AG04449 (cell line): Measurements from ENCODE around the gene PLPP3.

ENCODE experiments used
- CTCF ChIA-PET: fragments of 350-600 bp; formaldehyde crosslinking; extraction: SDS; loops from one replicate; lab custom pipeline; 2021; ENCODE audit warnings: antibody characterized with exemption; lab: Yijun Ruan, JAX
- POLR2A ChIA-PET: fragments of 400-600, 350-600 bp; formaldehyde crosslinking; extraction: SDS; loops from one replicate; lab custom pipeline; 2020; ENCODE audit warnings: antibody characterized with exemption, inconsistent platforms; lab: Yijun Ruan, JAX
- DNase-seq: peaks from one replicate; pipeline ENCODE4 v3.0.0-alpha.2; 2010; ENCODE audit warnings: low read depth, low spot score
- H3K4me3 ChIP-seq: 2 replicates; pipeline ENCODE4 v1.5.1; 2011; ENCODE audit warnings: low read depth, mild to moderate bottlenecking, control low read depth, low read length
- TF ChIP-seq, protein P1 (sequence below): IDR thresholded peaks from one replicate; pipeline ENCODE4 v1.5.1; 2011; ENCODE audit warnings: mild to moderate bottlenecking, moderate library complexity, low read length, control low read depth, inconsistent platforms; ENCODE audit not compliant: insufficient read depth; ENCODE audit errors: missing control alignments

The PLPP3 gene

DNA sequence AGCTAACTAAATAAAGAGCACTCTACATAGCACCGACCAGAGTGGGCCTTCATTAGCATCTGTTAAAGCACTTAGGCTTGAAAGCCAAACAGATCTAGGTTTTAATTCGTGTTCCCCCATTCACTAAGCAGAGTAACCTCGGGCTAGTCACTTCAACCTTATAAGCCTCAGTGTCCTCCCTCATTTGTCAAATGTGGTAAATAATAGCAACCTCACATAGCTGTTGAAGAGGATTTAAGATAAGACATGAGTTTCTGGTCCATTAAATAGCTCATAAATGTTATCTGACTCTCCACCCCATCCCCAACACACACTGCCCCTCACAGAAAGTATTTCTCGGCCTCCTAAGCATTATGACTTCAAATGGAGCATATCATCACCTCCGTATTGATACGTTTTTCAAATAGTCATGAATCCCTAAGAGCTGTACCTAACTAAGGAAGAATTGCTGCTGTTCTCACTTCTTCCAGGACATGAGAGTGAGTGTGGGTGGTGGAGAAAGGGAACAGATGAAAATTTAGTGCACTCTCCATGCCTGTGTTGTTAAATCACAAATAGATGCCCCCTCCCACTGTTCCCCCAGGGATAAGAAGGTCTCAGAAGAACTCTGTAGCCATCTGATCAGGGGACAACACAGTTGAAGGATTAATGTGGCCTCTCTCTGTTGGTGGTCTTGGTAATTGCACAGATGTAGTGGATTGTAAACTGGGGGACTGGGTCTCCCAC is 47.6 kb downstream of the PLPP3 start:
- ChIA-PET CTCF (interaction anchor here (1.0 kb wide), 1 partner anchor 10 kb away, joined by 3 read pairs; no protein-coding TSS in a partner anchor), POLR2A (no interaction called here)
- no peak overlapping the region for H3K4me3 ChIP-seq
- DNase-seq: no peak
- TF ChIP-seq, protein P1, sequence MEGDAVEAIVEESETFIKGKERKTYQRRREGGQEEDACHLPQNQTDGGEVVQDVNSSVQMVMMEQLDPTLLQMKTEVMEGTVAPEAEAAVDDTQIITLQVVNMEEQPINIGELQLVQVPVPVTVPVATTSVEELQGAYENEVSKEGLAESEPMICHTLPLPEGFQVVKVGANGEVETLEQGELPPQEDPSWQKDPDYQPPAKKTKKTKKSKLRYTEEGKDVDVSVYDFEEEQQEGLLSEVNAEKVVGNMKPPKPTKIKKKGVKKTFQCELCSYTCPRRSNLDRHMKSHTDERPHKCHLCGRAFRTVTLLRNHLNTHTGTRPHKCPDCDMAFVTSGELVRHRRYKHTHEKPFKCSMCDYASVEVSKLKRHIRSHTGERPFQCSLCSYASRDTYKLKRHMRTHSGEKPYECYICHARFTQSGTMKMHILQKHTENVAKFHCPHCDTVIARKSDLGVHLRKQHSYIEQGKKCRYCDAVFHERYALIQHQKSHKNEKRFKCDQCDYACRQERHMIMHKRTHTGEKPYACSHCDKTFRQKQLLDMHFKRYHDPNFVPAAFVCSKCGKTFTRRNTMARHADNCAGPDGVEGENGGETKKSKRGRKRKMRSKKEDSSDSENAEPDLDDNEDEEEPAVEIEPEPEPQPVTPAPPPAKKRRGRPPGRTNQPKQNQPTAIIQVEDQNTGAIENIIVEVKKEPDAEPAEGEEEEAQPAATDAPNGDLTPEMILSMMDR: no peak

DNA sequence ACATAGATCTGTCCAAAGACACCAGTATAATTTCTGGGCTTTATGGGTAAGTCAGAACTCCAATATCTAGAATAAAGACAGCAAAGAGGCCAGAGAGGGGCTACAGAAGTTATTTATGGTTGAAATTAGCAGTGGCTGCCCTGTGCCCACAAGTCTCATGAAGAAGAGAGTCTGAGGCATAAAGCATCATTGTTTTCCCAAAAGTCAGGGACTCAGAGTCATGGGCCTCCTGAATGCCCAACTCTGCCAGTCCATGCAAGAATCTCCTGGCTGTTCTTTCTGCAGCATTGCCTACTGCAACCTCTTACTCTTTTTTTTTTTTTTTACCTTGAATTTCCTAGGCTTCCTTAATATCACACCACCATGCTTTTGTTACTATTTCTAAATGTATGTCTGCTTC is 49.6 kb downstream of the PLPP3 start:
- TF ChIP-seq, protein P1: no peak
- DNase-seq: no peak
- ChIA-PET POLR2A (no interaction called here), CTCF (no interaction called here)
- H3K4me3 ChIP-seq: no peak overlapping the region

DNA sequence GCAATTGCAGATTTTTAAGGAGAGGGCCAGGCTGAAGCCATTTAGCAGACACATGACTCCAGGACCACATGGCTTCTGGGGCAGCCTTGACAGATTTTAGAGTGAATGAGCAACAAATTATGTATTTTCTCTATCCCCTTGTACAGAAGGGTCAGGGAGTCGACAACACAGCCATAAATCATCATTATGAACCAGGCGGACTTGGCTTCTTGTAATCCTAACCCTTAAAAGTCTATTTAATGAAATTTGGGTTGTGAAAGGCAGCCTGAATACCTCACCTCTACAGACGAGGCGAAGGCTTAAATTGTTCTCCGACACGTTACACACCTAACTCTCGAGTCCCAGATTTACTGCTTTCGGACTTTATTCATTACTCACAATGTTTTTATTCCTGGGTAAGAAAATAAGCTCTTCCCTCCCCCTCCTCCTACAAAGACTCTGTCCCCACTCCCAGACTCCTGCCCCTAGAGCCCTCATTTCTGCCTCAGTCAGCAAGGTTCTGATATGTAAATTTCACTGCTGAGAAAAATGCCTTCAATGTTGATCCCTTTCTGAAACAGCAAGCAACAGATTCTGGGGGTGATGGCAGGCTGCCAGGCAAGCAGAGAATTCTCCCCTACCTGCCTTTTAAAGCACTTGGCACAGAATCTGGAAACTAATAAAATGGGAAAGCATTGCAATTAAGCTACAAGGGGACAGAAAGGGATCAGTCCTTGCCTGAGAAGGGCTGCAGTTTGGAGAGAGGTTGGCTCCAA is 51.6 kb downstream of the PLPP3 start:
- TF ChIP-seq, protein P1: no peak
- CTCF ChIA-PET: interaction anchor here (1.4 kb wide), 1 partner anchor 1152 kb away, joined by 5 read pairs; no protein-coding TSS in a partner anchor
- DNase-seq: no peak
- POLR2A ChIA-PET: no interaction called here
- no peak overlapping the region for H3K4me3 ChIP-seq

DNA sequence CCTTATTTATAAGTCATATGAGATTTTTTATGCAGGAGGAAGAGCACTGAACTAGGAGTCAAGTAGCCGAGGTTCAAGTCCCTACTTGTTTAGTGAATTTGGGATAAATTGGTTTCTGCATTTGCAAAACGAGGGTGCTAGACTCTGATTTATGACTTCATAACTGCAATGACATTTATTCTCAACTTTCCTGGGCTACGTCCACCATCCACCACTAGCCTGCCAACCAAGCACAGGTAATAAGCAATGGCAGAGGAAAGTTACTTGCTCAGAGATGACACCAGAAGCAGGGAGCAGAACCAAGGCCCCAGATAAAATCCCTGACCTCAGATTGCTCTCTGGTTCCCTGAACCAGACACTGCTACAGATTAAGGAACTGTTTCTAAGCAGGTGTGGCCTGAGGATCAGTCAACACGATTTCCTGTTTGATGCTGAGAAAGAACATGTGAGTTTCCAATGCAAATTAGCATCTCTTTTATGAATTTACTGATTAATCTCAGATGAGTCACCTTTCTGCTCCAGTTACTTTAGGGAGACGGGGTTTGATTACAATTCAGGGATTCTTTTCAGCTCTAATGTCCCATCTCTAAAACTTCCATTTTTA is 52.7 kb downstream of the PLPP3 start:
- ChIA-PET CTCF (no interaction called here), POLR2A (no interaction called here)
- H3K4me3 ChIP-seq: no peak overlapping the region
- DNase-seq: no peak
- TF ChIP-seq, protein P1: no peak

DNA sequence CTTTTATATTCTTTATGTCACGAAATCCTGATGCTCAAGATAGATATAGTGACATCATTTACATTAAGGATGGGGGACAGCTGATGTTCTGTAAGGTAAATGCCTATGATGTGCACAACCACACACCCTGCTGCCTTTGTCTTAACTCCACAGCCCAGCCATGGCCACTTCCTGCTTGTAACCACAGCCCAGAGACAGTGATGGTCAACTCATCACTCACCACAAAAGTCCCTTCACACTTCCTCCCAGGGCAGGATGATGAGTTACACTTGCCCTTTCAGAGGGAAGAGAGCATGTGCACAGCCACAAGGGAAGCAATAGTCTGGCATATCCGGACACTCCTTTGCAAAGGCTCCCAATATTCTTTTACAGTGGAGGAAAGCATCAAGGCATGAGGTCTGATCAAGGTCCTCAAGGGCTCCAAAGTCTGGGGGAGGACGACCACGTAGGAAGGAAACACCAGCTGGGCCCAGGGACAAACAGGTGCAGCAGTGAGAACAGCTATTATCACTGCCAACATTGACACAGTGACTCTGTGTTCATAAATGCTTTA is 53.8 kb downstream of the PLPP3 start:
- ChIA-PET POLR2A (no interaction called here), CTCF (no interaction called here)
- no peak overlapping the region for H3K4me3 ChIP-seq
- no peak for DNase-seq
- TF ChIP-seq, protein P1: no peak

DNA sequence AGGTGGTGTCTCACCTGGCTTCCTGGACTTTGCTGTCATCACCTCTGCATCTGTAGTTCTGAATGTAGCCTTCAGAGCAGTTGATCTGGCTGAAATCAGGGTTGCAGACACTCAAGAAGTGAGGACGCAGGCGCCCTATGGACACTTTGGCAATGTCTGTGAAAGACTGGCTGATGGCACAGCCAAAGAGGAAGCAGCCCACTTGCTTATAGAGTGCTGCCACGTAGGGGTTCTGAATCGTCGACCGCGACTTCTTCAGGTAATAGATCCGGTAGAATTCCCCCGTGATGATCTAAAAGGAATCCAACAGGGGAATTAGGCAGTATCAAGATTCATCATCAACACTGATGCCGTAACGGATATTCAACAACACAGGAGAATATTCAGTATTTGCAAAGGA is 55.1 kb downstream of the PLPP3 start:
- POLR2A ChIA-PET: no interaction called here
- DNase-seq: no peak
- TF ChIP-seq, protein P1: no peak
- CTCF ChIA-PET: interaction anchor here (0.6 kb wide), 1 partner anchor 43 kb away, joined by 3 read pairs; no protein-coding TSS in a partner anchor
- no peak overlapping the region for H3K4me3 ChIP-seq
